ENCODE data around the gene C1orf141. TPM values are rescaled to one million over a fixed set of nuclear protein-coding genes. Genes with fewer than 3 reads are reported as not detected.

Gene C1orf141
- total and polyA plus RNA-seq, 2 donors (not counting 3 experiments of a cell fraction or from before 2014, with no cell fraction given): not detected

DNA sequence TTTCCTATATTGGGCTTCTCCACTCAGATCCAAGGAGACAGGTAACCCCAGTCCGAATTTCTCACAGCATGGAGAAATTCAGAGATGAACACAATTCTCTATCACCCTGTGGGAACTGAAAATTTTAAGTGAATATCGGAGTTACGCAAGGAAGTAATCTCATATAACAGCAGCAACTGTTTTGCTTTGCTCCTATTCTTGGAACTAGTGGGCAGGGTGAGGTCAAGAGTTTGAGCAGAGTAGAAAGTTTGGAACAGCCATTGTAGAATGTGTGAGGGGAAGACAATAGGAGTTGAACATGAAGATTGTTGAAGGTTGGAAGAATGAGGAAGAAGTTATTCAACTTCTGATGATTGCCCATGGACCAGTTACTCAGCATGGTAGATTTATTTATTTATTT is 56.5 kb downstream of the C1orf141 start:
- H3K36me3 ChIP-seq (ENCODE audit: control insufficient read depth in 2 of 2, extremely low read depth in 1 of 2, insufficient read depth in 2 of 2, low read length in 2 of 2): no peaks in the 10 kb centered on the region
- no peak overlapping the region for H2AFZ ChIP-seq (ENCODE audit: low read depth, low read length)
- ChIA-PET CTCF (no interaction called here), POLR2A (no interaction called here)
- no peaks in the 10 kb centered on the region for H4K20me1 ChIP-seq (replicated peaks; ENCODE audit: control insufficient read depth, extremely low read depth, insufficient read depth, low read length)
- no peak overlapping the region for H3K4me2 ChIP-seq (ENCODE audit: insufficient read depth, low read length)
- no peak for DNase-seq (ENCODE audit: low read depth, low spot score)
- intact Hi-C loops (cut with micrococcal nuclease) (no loop called here), dilution Hi-C loops (cut with MboI; ENCODE audit: extremely low pct_ligation_motif_present, low sequenced_read_pairs) (no loop called here)
- H3K9ac ChIP-seq (replicated peaks; ENCODE audit: extremely low read depth, insufficient read depth, low read length): no peak overlapping the region
- no peaks in the 10 kb centered on the region for H3K9me1 ChIP-seq (replicated peaks; ENCODE audit: control insufficient read depth, extremely low read depth, insufficient read depth, low read length)
- no peak for TF ChIP-seq EZH2 (IDR thresholded peaks at IDR 0.05; ENCODE audit: borderline replicate concordance, low read depth, low read length, severe bottlenecking)
- H3K9me3 ChIP-seq (replicated peaks; ENCODE audit: control insufficient read depth, insufficient read depth, low read length): no peaks in the 10 kb centered on the region
- H3K79me2 ChIP-seq (ENCODE audit: control insufficient read depth, insufficient read depth, low read length): no peaks in the 10 kb centered on the region
- BruUV-seq (replicated peaks): no TSS peak
- no peak overlapping the region for H3K4me3 ChIP-seq (replicated peaks in 1 of 3; ENCODE audit: insufficient read depth in 1 of 3, low read depth in 1 of 3, low read length in 3 of 3)
- FAIRE-seq: no peak
- H3K4me1 ChIP-seq (ENCODE audit: control insufficient read depth, extremely low read depth, insufficient read depth, low read length): no peaks in the 10 kb centered on the region
- peaks cover 1 to 5% of the 10 kb centered on the region in 2 experiments for H3K27me3 ChIP-seq (ENCODE audit: control insufficient read depth in 2 of 2, insufficient read depth in 2 of 2, low read length in 2 of 2)
- no peak overlapping the region for H3K27ac ChIP-seq (ENCODE audit: insufficient read depth, low read depth, low read length)

DNA sequence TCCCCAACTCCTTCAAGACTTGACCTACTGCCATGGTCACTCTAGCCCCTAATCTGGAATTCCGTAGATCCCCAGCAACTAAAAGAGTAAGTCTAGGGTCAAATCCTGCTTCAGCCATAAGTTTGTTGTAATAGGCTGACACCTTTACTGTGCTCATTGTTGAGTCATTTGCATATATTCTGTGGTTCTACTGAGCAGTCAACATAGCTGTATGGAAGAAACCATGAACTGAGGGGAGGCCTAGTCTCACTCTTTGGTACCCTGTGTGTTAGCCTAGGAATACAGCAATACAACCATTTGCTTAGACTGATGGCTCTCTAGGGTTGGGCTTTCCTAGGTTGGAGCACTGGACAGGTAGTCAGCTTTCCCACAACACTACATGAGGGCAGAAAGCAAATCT is 57.2 kb downstream of the C1orf141 start:
- no peaks in the 10 kb centered on the region for H3K79me2 ChIP-seq (ENCODE audit: control insufficient read depth, insufficient read depth, low read length)
- H3K9me3 ChIP-seq (replicated peaks; ENCODE audit: control insufficient read depth, insufficient read depth, low read length): no peaks in the 10 kb centered on the region
- H2AFZ ChIP-seq (ENCODE audit: low read depth, low read length): no peak overlapping the region
- no peak overlapping the region for H3K4me3 ChIP-seq (replicated peaks in 1 of 3; ENCODE audit: insufficient read depth in 1 of 3, low read depth in 1 of 3, low read length in 3 of 3)
- peaks cover 4 to 11% of the 10 kb centered on the region in 2 experiments for H3K27me3 ChIP-seq (ENCODE audit: control insufficient read depth in 2 of 2, insufficient read depth in 2 of 2, low read length in 2 of 2)
- no peaks in the 10 kb centered on the region for H3K4me1 ChIP-seq (ENCODE audit: control insufficient read depth, extremely low read depth, insufficient read depth, low read length)
- no peaks in the 10 kb centered on the region for H3K9me1 ChIP-seq (replicated peaks; ENCODE audit: control insufficient read depth, extremely low read depth, insufficient read depth, low read length)
- no peak overlapping the region for H3K9ac ChIP-seq (replicated peaks; ENCODE audit: extremely low read depth, insufficient read depth, low read length)
- no peak for DNase-seq (ENCODE audit: low read depth, low spot score)
- H3K27ac ChIP-seq (ENCODE audit: insufficient read depth, low read depth, low read length): no peak overlapping the region
- no peak overlapping the region for H3K4me2 ChIP-seq (ENCODE audit: insufficient read depth, low read length)
- CTCF ChIA-PET: no interaction called here
- no peaks in the 10 kb centered on the region for H4K20me1 ChIP-seq (replicated peaks; ENCODE audit: control insufficient read depth, extremely low read depth, insufficient read depth, low read length)
- no peak for TF ChIP-seq POLR2AphosphoS5 (IDR thresholded peaks at IDR 0.05; ENCODE audit: insufficient read depth, low read depth, low read length)
- no peak for TF ChIP-seq JUN (IDR thresholded peaks at IDR 0.05; ENCODE audit: borderline replicate concordance, insufficient read depth, insufficient read length, low read depth)
- TF ChIP-seq CTCF (IDR thresholded peaks at IDR 0.05; ENCODE audit: extremely low read depth in 1 of 2, insufficient read depth in 1 of 2, low read depth in 1 of 2, low read length in 2 of 2): no peak
- BruUV-seq (replicated peaks): no TSS peak
- no peak for FAIRE-seq
- dilution Hi-C loops (cut with MboI; ENCODE audit: extremely low pct_ligation_motif_present, low sequenced_read_pairs): no loop called here
- POLR2A ChIA-PET: no interaction called here
- intact Hi-C loops (cut with micrococcal nuclease): no loop called here
- H3K36me3 ChIP-seq (ENCODE audit: control insufficient read depth in 2 of 2, extremely low read depth in 1 of 2, insufficient read depth in 2 of 2, low read length in 2 of 2): no peaks in the 10 kb centered on the region

Measured in endothelial cell of umbilical vein (primary cell).